ENCODE results near the gene OR13C9. TPM values are rescaled to one million over a fixed set of nuclear protein-coding genes. Genes with fewer than 3 reads are reported as not detected.
"Not testable (repeated sequence)": the region's sequence is repeated elsewhere in the genome, so short reads cannot be mapped to it uniquely, and the experiment has no call there.

Gene OR13C9
- polyA plus RNA-seq (2011; rRNA removed) (not detected in 2 replicates), polyA minus RNA-seq (2011; rRNA and poly(A)+ RNA removed) (0.19 TPM in 1 of 2 replicates, not detected in the other)

GRCh38 chr9:104618104-104618503 is at the start of gene OR13C9:
Gene OR13C9, minus strand, starts transcription at chr9:104618204. Its CDS starts 0 bp downstream, at chr9:104618204.
- CTCF ChIA-PET: no interaction called here
- no peak for TF ChIP-seq CTCF (IDR thresholded peaks at IDR 0.05; ENCODE audit: insufficient read depth, low read depth, low read length)
- H3K27me3 ChIP-seq (ENCODE audit: control insufficient read depth, insufficient read depth, low read length): no peaks in the 10 kb centered on the region
- DNase-seq (ENCODE audit: low read depth): no peak
- no peak within 1 kb of the TSS for H3K4me3 ChIP-seq (ENCODE audit: low read depth, low read length)
- H3K36me3 ChIP-seq (ENCODE audit: control insufficient read depth, insufficient read depth, low read length): no peaks in the 10 kb centered on the region
- POLR2A ChIA-PET: no interaction called here

GRCh38 chr9:104658496-104659195 is 40.6 kb upstream of the OR13C9 start:
- no peak for TF ChIP-seq CTCF (IDR thresholded peaks at IDR 0.05; ENCODE audit: insufficient read depth, low read depth, low read length)
- POLR2A ChIA-PET: no interaction called here
- DNase-seq (ENCODE audit: low read depth): no peak
- CTCF ChIA-PET: interaction anchor here (0.6 kb wide), 1 partner anchor 690 kb away, joined by 3 read pairs; no protein-coding TSS in a partner anchor
- Histone ChIP-seq H3K27me3 (ENCODE audit: control insufficient read depth, insufficient read depth, low read length) (no peaks in the 10 kb centered on the region), H3K36me3 (ENCODE audit: control insufficient read depth, insufficient read depth, low read length) (no peaks in the 10 kb centered on the region), H3K4me3 (ENCODE audit: low read depth, low read length) (no peak overlapping the region)

GRCh38 chr9:104635456-104635855 is 17.5 kb upstream of the OR13C9 start:
- no peaks in the 10 kb centered on the region for H3K27me3 ChIP-seq (ENCODE audit: control insufficient read depth, insufficient read depth, low read length)
- no peak for DNase-seq (ENCODE audit: low read depth)
- no peaks in the 10 kb centered on the region for H3K36me3 ChIP-seq (ENCODE audit: control insufficient read depth, insufficient read depth, low read length)
- TF ChIP-seq CTCF (IDR thresholded peaks at IDR 0.05; ENCODE audit: insufficient read depth, low read depth, low read length): no peak
- H3K4me3 ChIP-seq (ENCODE audit: low read depth, low read length): no peak overlapping the region
- ChIA-PET POLR2A (no interaction called here), CTCF (no interaction called here)

- H3K36me3 ChIP-seq (ENCODE audit: control insufficient read depth, insufficient read depth, low read length): no peaks in the 10 kb centered on the region
- H3K27me3 ChIP-seq (ENCODE audit: control insufficient read depth, insufficient read depth, low read length): no peaks in the 10 kb centered on the region
- no peak overlapping the region for H3K4me3 ChIP-seq (ENCODE audit: low read depth, low read length)
- no peak for DNase-seq (ENCODE audit: low read depth)
- ChIA-PET POLR2A (no interaction called here), CTCF (no interaction called here)
- TF ChIP-seq CTCF (IDR thresholded peaks at IDR 0.05; ENCODE audit: insufficient read depth, low read depth, low read length): no peak
Measured at GRCh38 chr9:104633976-104634520, 16.0 kb upstream of the OR13C9 start.

GRCh38 chr9:104625964-104626363 is 8.0 kb upstream of the OR13C9 start:
- H3K36me3 ChIP-seq (ENCODE audit: control insufficient read depth, insufficient read depth, low read length); DNase-seq (ENCODE audit: low read depth); CTCF ChIA-PET; H3K27me3 ChIP-seq (ENCODE audit: control insufficient read depth, insufficient read depth, low read length); H3K4me3 ChIP-seq (ENCODE audit: low read depth, low read length); POLR2A ChIA-PET: not testable (repeated sequence)

Measured in BJ (cell line).